ENCODE results near the gene C4orf50. TPM values are rescaled to one million over a fixed set of nuclear protein-coding genes. Genes with fewer than 3 reads are reported as not detected.

The C4orf50 gene
- total RNA-seq, 1 donor from 2014 or later, result under 0.01 TPM

GRCh38 chr4:5970381-5971077, 47.7 kb downstream of the C4orf50 start:
- DNase-seq (ENCODE audit: low read depth in 2 of 2), result no peak

GRCh38 chr4:5969777-5970176, 48.5 kb downstream of the C4orf50 start:
- no peak for DNase-seq (ENCODE audit: low read depth in 2 of 2)

- no peak for DNase-seq (ENCODE audit: low read depth in 2 of 2)
These were observed 48.9 kb downstream of the C4orf50 start for GRCh38 chr4:5969336-5969735.

DNA sequence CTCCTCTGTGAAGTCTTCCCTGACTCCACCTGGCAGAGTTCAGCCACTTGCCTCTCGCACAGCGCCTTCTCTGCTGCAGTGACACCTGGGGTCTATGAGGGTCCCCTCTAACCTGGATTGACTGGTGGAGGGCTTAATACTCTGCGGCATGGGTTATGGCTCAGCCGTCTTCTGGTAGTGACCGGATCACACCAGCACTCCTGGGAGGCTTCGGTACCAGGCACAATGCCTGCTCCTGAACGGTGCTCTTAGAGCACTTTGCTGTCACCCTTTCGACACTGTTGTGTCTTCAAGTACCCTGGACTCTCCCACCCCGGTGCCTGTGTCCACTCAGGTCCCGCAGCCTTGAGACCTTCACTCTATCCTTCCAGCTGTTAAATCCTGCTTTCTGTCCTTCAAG, 50.0 kb downstream of the C4orf50 start:
- DNase-seq (ENCODE audit: low read depth in 2 of 2), result no peak

GRCh38 chr4:5967783-5968182, 50.4 kb downstream of the C4orf50 start:
- DNase-seq (ENCODE audit: low read depth in 2 of 2), result no peak

- DNase-seq (ENCODE audit: low read depth in 2 of 2), result no peak
These were observed 53.0 kb downstream of the C4orf50 start for GRCh38 chr4:5965225-5965624.

- DNase-seq (ENCODE audit: low read depth in 2 of 2), result no peak
These were observed 54.2 kb downstream of the C4orf50 start for GRCh38 chr4:5964030-5964429.

GRCh38 chr4:5963611-5964010, 54.6 kb downstream of the C4orf50 start:
- no peak for DNase-seq (ENCODE audit: low read depth in 2 of 2)

DNA sequence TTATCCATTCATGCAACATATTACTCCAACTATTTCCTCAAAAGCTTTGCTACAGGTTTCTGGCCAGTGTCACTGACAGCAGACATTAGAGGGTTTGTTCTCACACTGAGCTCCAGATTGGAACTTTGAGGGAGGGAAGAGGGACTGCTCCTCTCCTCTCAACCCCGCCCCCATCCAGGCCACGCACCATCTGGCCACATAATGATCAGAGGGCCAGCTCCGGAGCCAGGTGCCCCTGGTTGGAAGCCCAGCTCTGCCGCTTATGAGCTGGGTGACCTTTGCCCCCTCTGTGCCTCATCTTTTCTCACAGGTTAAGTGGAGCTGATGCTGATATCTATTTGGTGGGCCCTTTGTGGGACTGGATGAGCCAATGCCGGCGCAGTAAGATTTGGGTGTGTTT, 55.8 kb downstream of the C4orf50 start:
- no peak for DNase-seq (ENCODE audit: low read depth in 2 of 2)

GRCh38 chr4:5960252-5960880, 57.9 kb downstream of the C4orf50 start:
- no peak for DNase-seq (ENCODE audit: low read depth in 2 of 2)

DNA sequence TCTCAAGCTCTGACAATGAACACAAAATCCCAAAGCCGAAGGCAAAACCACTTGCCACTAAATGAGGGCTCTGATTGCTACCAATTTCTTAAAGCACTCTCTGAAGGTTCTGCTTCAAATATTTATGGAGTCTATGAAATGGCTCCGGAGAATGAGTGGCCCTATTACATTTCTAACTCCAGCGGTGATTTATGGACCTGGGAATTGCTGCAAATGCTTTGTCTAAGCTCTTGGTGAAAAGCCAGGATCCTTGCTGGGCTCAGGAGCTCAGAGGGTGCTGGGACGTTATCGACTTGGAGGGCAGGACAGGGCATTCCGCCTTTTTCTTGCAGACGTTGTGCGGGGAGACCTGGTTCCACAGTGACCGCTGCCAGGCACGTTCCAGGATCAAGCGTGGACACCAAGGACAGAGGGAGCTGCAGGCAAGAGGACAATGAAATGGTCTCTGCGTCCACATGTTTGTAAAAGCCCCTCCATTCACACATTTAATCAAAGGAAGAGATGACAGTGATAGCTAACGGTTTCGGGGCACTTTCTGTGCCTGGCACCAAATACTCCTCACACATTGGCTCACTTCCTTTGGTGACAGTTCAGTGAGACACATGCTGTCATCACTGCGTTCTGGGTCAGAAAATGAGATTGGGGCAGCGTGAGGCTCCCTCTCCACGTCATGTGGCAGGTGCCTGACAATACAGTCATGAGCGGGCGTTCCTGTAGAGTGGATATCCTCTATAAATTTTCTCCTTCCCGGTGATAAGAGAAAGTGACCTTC, 58.8 kb downstream of the C4orf50 start:
- no peak for DNase-seq (ENCODE audit: low read depth in 2 of 2)

GRCh38 chr4:5958199-5958735, 60.0 kb downstream of the C4orf50 start:
- DNase-seq (ENCODE audit: low read depth in 2 of 2), result no peak

DNA sequence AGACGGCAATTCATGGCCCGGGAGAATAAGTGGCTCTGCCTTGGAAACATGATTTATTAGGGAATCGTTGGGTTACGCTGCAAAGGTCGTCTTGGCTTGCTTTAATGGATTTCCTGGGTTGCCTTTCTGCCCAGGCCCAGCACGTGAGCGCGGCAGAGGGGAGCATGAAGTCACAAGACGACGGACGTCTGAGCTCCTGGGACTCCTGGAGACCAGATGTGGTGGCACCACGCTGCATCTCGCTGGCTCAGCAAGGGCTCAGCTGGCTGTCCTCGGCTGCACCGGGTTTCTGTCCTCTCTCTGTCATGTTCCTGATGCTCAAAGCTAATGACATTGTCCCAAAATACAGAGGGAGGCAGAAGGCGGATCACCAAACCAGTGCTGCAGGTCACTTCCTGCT, 61.2 kb downstream of the C4orf50 start:
- peak in 1 of 2 donors; percentile 36 for DNase-seq (ENCODE audit: low read depth in 2 of 2)

- DNase-seq (ENCODE audit: low read depth in 2 of 2), result peak; percentile 58 to 93
These were observed 61.8 kb downstream of the C4orf50 start for GRCh38 chr4:5956285-5957021.

DNA sequence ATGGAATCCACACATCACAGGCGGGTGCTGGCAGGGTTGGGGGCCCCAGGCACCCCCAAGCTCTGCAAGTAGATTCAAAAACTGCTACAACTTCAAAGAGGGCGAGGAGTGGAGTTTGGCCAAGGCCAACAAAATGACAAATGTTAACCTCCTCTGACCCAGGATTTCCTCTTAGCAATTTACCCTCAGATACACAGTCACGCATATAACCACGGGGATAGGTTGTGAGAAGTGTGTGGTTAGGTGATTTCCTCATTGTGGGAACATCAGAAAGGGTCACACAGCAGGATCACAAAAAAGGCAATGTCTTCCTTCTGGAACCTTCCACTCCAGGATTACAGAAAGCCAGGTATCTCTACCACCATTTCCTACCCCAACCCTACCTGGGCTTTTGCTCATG, 62.4 kb downstream of the C4orf50 start:
- peak; percentile 29 to 93 for DNase-seq (ENCODE audit: low read depth in 2 of 2)

DNA sequence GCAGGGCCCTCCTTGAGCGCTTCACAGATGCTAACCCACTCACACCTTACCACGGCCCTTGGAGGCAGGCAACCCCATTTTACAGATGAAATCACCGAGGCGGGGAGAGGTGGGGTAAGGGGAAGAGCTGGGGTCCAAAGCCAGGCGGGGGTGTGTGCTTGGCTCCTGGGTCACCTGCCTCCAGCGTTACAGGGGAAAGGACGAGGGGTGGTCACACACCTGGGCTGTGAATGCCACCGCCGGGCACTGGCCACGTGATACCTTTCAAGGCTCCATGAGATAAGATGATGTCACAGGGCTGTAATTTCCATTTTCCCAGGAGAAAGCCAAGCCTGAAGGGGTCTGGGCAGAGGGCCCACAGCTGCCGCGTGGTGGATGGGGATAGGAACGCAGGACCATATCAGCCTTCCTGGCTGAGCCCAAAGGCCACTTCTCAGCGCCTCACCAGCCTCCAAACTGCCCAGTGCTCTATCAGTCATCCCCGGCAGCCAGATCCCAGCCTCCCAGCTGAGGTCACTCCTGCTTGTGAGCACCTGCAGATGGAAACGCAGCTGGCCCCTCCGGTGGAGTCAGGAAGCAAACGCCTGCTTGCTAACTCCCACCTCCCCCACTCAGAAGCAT, 62.9 kb downstream of the C4orf50 start:
- DNase-seq (ENCODE audit: low read depth in 2 of 2), result peak; percentile 43 to 97

- no peak for DNase-seq (ENCODE audit: low read depth in 2 of 2)
These were observed 64.0 kb downstream of the C4orf50 start for GRCh38 chr4:5954056-5954760.

DNA sequence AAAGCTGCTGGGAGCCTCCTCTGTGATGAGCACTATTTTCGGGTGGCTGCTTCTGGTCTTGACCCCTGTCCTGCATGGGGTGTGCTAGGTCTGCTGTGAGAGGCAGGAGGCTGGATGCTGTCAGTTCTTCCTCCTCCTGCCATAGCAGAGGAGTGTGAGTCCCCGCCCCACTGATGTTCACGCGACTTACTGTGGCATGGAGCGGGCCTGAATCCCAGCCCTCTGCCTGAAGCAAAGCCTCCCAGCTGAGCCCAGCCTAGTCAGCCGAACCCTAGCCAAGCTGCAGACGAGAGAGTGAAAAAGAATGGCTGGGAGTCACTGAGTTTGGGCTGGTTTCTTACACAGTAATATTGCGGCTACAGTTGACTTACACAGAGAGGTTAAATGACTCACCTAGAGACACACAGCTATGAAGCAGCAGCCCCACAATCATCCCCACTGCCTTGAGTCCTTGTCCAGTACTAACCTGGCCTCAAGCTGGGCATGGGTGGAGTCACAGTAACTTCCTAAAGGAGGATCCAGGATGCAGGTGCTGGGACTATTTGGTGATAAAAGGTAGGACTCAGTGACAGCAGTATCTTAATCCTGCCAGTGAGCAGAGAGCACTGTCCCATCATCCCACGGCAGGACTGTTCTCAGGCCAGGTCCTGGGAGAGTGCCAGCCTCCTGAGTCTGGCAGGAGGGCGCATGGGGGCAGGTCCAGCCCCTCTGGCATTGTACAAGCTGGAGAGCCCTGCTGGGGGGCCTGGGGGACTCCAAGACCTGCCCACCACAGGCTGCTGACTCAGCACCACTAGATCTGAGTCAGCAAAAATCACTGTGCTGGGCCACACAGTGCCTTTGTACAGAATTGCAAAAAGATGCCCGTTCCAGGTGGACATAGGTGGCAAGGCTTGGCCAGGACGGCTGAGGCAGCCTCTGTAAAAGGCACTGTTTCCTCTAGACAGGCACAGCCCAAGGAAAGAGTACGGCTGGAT, 65.0 kb downstream of the C4orf50 start:
- DNase-seq (ENCODE audit: low read depth in 2 of 2), result peak in 1 of 2 donors; percentile 21

- no peak for DNase-seq (ENCODE audit: low read depth in 2 of 2)
These were observed 65.8 kb downstream of the C4orf50 start for GRCh38 chr4:5952286-5952974.
